Neural cell (in vitro differentiated cells): Measurements from ENCODE around the gene FGF4.
A peak's percentile ranks its signal among the peaks of the same experiment; 100 is the strongest.

Experiments
- CTCF ChIP-seq: fragments of 450-650 bp; IDR thresholded peaks from 2 replicates; pipeline ENCODE4 v1.5.1; 2014; ENCODE audit warnings: antibody characterized with exemption, mild to moderate bottlenecking, moderate library complexity; ENCODE audit not compliant: poor library complexity, severe bottlenecking
- EP300 ChIP-seq: fragments of 450-650 bp; conservative IDR thresholded peaks from 2 replicates; pipeline ENCODE4 v1.6.1; 2014; ENCODE audit warnings: antibody characterized with exemption, mild to moderate bottlenecking, moderate library complexity; ENCODE audit not compliant: poor library complexity, severe bottlenecking
- EZH2 ChIP-seq: fragments of 200-600, 300-800 bp; shearing (Covaris generic), sonication (generic); IDR thresholded peaks from 2 replicates; pipeline ENCODE4 v1.6.1; 2014; ENCODE audit warnings: antibody characterized with exemption, low read length, borderline replicate concordance, mild to moderate bottlenecking; ENCODE audit not compliant: insufficient read depth, poor library complexity, severe bottlenecking
- MXI1 ChIP-seq: fragments of 450-650 bp; conservative IDR thresholded peaks from 2 replicates; pipeline ENCODE4 v1.6.1; 2014; ENCODE audit warnings: antibody characterized with exemption, mild to moderate bottlenecking; ENCODE audit not compliant: poor library complexity, severe bottlenecking
- POLR2AphosphoS5 ChIP-seq: IDR thresholded peaks from 2 replicates; pipeline ENCODE4 v1.6.1; 2012
- RAD21 ChIP-seq: fragments of 450-650 bp; conservative IDR thresholded peaks from 2 replicates; pipeline ENCODE4 v1.6.1; 2014; ENCODE audit warnings: antibody characterized with exemption, mild to moderate bottlenecking, moderate library complexity
- REST ChIP-seq: IDR thresholded peaks from 2 replicates; pipeline ENCODE4 v1.6.1; 2012; ENCODE audit warnings: borderline replicate concordance
- TAF1 ChIP-seq: IDR thresholded peaks from 2 replicates; pipeline ENCODE4 v1.6.1; 2012; ENCODE audit warnings: low read depth

- TF ChIP-seq CTCF (no peak), EZH2 (peak; percentile 75), POLR2AphosphoS5 (no peak), EP300 (no peak), RAD21 (no peak), REST (no peak), TAF1 (no peak), MXI1 (no peak)
Measured at GRCh38 chr11:69818603-69819441, 43.7 kb upstream of the FGF4 start, which contains the start of gene FGF3.
